Panc1 (cell line): ENCODE measurements around the gene PDE3B. TPM values are rescaled to one million over a fixed set of nuclear protein-coding genes. Genes with fewer than 3 reads are reported as not detected.

Experiments
- ATAC-seq: fragments of 200-7000 bp; cut with Tn5 transposase; 2 replicates; pipeline ENCODE4 v1.9.1; 2020; ENCODE audit warnings: mild to moderate bottlenecking, moderate library complexity
- BruUV-seq: library from RNA; stranded (reverse); fragments of 400-500 nt; replicated peaks from 2 replicates; lab custom pipeline; 2021; lab: Mats Ljungman, UMichigan
- CTCF ChIA-PET: fragments of 300-600 bp; sonication (Branson Sonifier 250); formaldehyde crosslinking; loops from one replicate; lab custom pipeline; 2022; ENCODE audit warnings: antibody characterized with exemption; lab: Charles Lee
- POLR2A ChIA-PET: fragments of 300-600 bp; sonication (Branson Sonifier 250); formaldehyde crosslinking; loops from one replicate; lab custom pipeline; 2022; ENCODE audit warnings: antibody characterized with exemption; lab: Charles Lee
- DNase-seq: peaks from one replicate; pipeline ENCODE4 v3.0.0-alpha.2; 2010; ENCODE audit warnings: low read depth, low spot score
- H3K27ac ChIP-seq: 2 replicates; pipeline ENCODE4 v1.5.1; 2011; ENCODE audit warnings: mild to moderate bottlenecking, low read length, inconsistent platforms
- H3K27me3 ChIP-seq: fragments of 200-500 bp; sonication (Bioruptor generic); 2 replicates; pipeline ENCODE4 v1.6.0; 2014; ENCODE audit warnings: low read length, inconsistent platforms; ENCODE audit not compliant: control insufficient read depth, insufficient read depth
- H3K36me3 ChIP-seq: fragments of 200-500 bp; sonication (Bioruptor generic); 2 replicates; pipeline ENCODE4 v1.5.1; 2014; ENCODE audit warnings: inconsistent platforms, mild to moderate bottlenecking, low read length, moderate library complexity; ENCODE audit not compliant: control insufficient read depth, insufficient read depth
- H3K4me1 ChIP-seq: 2 replicates; pipeline ENCODE4 v1.5.1; 2011; ENCODE audit warnings: inconsistent platforms, mild to moderate bottlenecking, low read length, moderate library complexity; ENCODE audit not compliant: control insufficient read depth, insufficient read depth
- H3K4me3 ChIP-seq, 2 experiments: 2 replicates each; pipeline ENCODE4 v1.5.1; 2011 to 2012; ENCODE audit warnings: low read depth in 2 of 2, low read length in 2 of 2, mild to moderate bottlenecking in 2 of 2, inconsistent platforms in 1 of 2, moderate library complexity in 1 of 2
- H3K9me3 ChIP-seq: fragments of 200-500 bp; sonication (Bioruptor generic); 2 replicates; pipeline ENCODE4 v1.5.1; 2014; ENCODE audit warnings: low read depth, mild to moderate bottlenecking, inconsistent platforms, low read length, moderate library complexity; ENCODE audit not compliant: control insufficient read depth, insufficient read depth
- CTCF ChIP-seq: fragments of 450-650 bp; IDR thresholded peaks from 2 replicates; pipeline ENCODE4 v1.5.1; 2017; ENCODE audit warnings: mild to moderate bottlenecking
- POLR2AphosphoS5 ChIP-seq: IDR thresholded peaks from 2 replicates; pipeline ENCODE4 v1.6.1; 2012; ENCODE audit warnings: mild to moderate bottlenecking, low read depth, low read length, moderate library complexity
- REST ChIP-seq, 2 experiments: IDR thresholded peaks; 2 replicates each; pipeline ENCODE4 v1.6.1; 2011 to 2012; ENCODE audit warnings: low read depth in 2 of 2, control low read depth in 1 of 2, low read length in 1 of 2, mild to moderate bottlenecking in 1 of 2, moderate library complexity in 1 of 2; ENCODE audit not compliant: insufficient read depth in 1 of 2
- SIN3A ChIP-seq: IDR thresholded peaks from 2 replicates; pipeline ENCODE4 v1.6.1; 2012; ENCODE audit warnings: low read depth, mild to moderate bottlenecking, low read length, moderate library complexity, borderline replicate concordance; ENCODE audit not compliant: insufficient read depth
- TCF7L2 ChIP-seq: IDR thresholded peaks from 2 replicates; pipeline ENCODE4 v1.6.1; 2011; ENCODE audit warnings: mild to moderate bottlenecking, low read depth, low read length, inconsistent platforms
- in situ Hi-C: cut with HindIII; loops from 2 replicates; pipeline ENCODE4 v1.10.0; 2016; ENCODE audit warnings: low sequenced_read_pairs, low pct_unique_long_range_greater_than_20kb
- intact Hi-C: fragments of 100-400 bp; cut with micrococcal nuclease; formaldehyde crosslinking; loops from one replicate; pipeline ENCODE4 v1.10.0; 2022; ENCODE audit not compliant: unreplicated experiment
- total RNA-seq: library from RNA; stranded (reverse); gene quantifications from one replicate; pipeline ENCODE4 v1.2.1, GENCODE V29; 2021; ENCODE audit not compliant: unreplicated experiment

PDE3B gene
- total RNA-seq, 1 experiment from 2014 or later = 33.0 TPM

- in situ Hi-C loops (no loop called here), intact Hi-C loops (no loop called here)
- H3K4me1 ChIP-seq = no peaks in the 10 kb centered on the region
- TF ChIP-seq POLR2AphosphoS5 (no peak), REST (IDR thresholded peaks at IDR 0.05; ENCODE audit: insufficient read depth in 1 of 2, low read depth in 2 of 2, low read length in 1 of 2) (no peak), SIN3A (no peak), CTCF (no peak), TCF7L2 (no peak)
- no peaks in the 10 kb centered on the region for H3K9me3 ChIP-seq
- DNase-seq (no peak), ATAC-seq (no peak)
- no peak overlapping the region for H3K27ac ChIP-seq
- CTCF ChIA-PET = no interaction called here
- no peak overlapping the region for H3K4me3 ChIP-seq
- POLR2A ChIA-PET = no interaction called here
- BruUV-seq = no TSS peak
- no peaks in the 10 kb centered on the region for H3K27me3 ChIP-seq
- H3K36me3 ChIP-seq = peaks cover 2% of the 10 kb centered on the region; the same call in 1 of the 2 replicates
Observed at GRCh38 chr11:14783788-14784187, 140.2 kb downstream of the PDE3B start.

- POLR2A ChIA-PET = no interaction called here
- Histone ChIP-seq H3K36me3 (peaks cover 2% of the 10 kb centered on the region; the same call in 1 of the 2 replicates), H3K27ac (no peak overlapping the region), H3K4me3 (no peak overlapping the region), H3K27me3 (no peaks in the 10 kb centered on the region), H3K9me3 (no peaks in the 10 kb centered on the region), H3K4me1 (no peaks in the 10 kb centered on the region)
- no TSS peak for BruUV-seq
- CTCF ChIA-PET = no interaction called here
- DNase-seq = no peak
- no peak for ATAC-seq
- TF ChIP-seq POLR2AphosphoS5 (no peak), TCF7L2 (no peak), REST (IDR thresholded peaks at IDR 0.05; ENCODE audit: insufficient read depth in 1 of 2, low read depth in 2 of 2, low read length in 1 of 2) (no peak), CTCF (no peak), SIN3A (no peak)
- in situ Hi-C loops (no loop called here), intact Hi-C loops (no loop called here)
Observed at GRCh38 chr11:14784230-14784629, 140.6 kb downstream of the PDE3B start.
